ENCODE data around the gene KL.

The KL gene

DNA sequence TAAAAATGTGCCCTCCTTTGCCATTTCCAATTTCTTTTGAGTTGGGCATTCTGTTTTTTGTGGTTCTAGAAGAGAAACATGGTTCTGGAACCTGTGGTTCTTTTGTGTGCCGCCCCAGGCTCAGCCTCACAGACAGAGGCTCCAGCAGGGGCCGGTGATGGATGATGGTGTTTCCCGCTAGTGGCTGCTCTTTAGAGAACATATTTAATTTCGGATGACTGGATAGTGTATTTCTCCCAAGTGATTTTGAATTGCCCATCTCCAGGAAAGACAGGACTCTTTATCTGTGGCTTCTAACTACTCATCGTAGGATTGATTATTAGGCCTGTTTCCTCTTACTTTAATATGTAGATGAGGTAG, 75.2 kb downstream of the KL start:
- Mint-ChIP-seq H3K27ac (peak overlapping the region; percentile 82), H3K4me3 (no peak overlapping the region), H3K36me3 (ENCODE audit: low read depth) (peaks cover 9% of the 10 kb centered on the region), H3K27me3 (ENCODE audit: low read depth, poor library complexity) (peaks cover 4% of the 10 kb centered on the region), H3K4me1 (peaks cover 56% of the 10 kb centered on the region), H3K9me3 (peaks cover 31% of the 10 kb centered on the region)
- no peak for DNase-seq
- TF ChIP-seq, protein P1, sequence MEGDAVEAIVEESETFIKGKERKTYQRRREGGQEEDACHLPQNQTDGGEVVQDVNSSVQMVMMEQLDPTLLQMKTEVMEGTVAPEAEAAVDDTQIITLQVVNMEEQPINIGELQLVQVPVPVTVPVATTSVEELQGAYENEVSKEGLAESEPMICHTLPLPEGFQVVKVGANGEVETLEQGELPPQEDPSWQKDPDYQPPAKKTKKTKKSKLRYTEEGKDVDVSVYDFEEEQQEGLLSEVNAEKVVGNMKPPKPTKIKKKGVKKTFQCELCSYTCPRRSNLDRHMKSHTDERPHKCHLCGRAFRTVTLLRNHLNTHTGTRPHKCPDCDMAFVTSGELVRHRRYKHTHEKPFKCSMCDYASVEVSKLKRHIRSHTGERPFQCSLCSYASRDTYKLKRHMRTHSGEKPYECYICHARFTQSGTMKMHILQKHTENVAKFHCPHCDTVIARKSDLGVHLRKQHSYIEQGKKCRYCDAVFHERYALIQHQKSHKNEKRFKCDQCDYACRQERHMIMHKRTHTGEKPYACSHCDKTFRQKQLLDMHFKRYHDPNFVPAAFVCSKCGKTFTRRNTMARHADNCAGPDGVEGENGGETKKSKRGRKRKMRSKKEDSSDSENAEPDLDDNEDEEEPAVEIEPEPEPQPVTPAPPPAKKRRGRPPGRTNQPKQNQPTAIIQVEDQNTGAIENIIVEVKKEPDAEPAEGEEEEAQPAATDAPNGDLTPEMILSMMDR (IDR thresholded peaks at IDR 0.05): no peak

DNA sequence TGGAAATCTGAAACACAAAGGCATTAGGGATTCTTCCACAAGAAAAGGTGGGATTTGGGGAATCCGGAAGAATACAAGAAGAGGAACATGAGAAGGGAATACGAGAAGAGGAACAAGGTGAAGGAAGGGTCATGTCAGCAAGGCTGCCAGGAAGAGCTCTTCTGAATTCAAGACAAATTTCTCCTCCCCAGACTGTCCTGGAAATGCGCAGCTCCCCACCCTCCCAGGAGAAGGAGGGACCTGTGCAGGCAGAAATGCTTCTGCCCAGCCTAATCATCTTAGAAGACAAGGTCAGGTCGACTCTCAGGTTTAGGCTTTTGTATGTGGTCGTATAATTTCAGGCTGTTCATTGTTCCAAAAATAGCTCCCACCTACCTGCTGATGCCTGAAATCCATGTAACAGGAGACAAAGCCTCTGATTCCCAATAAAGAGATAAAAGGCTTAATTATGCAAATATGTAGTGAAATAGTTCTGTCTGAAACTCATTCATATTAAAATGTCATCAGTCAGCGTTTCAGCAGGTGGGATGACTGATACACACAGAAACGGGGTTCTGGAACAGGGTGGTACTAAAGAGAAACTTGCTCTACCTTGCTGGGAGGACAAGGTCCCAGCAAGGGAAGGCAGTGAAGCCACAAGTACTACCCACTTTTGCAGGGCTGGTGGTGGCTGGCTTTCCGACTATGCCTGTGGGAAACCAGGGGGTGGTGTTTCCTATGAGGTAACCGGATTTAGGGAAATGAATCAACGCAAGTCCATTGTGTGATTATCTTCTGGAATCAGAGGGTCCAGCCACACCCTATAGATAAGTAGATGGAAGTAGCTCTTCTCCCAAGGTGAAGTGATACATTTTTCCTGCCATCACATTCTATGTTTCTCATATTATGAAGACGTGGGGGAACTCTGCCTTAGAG, 76.1 kb downstream of the KL start:
- peak overlapping the region; percentile 82 for H3K27ac Mint-ChIP-seq
- H3K36me3 Mint-ChIP-seq (ENCODE audit: low read depth): peaks cover 9% of the 10 kb centered on the region
- H3K4me3 Mint-ChIP-seq: peak overlapping the region; percentile 39
- peaks cover 51% of the 10 kb centered on the region for H3K4me1 Mint-ChIP-seq
- no peak for DNase-seq
- peaks cover 39% of the 10 kb centered on the region for H3K9me3 Mint-ChIP-seq
- TF ChIP-seq, protein P1 (IDR thresholded peaks at IDR 0.05): no peak
- H3K27me3 Mint-ChIP-seq (ENCODE audit: low read depth, poor library complexity): peaks cover 7% of the 10 kb centered on the region

DNA sequence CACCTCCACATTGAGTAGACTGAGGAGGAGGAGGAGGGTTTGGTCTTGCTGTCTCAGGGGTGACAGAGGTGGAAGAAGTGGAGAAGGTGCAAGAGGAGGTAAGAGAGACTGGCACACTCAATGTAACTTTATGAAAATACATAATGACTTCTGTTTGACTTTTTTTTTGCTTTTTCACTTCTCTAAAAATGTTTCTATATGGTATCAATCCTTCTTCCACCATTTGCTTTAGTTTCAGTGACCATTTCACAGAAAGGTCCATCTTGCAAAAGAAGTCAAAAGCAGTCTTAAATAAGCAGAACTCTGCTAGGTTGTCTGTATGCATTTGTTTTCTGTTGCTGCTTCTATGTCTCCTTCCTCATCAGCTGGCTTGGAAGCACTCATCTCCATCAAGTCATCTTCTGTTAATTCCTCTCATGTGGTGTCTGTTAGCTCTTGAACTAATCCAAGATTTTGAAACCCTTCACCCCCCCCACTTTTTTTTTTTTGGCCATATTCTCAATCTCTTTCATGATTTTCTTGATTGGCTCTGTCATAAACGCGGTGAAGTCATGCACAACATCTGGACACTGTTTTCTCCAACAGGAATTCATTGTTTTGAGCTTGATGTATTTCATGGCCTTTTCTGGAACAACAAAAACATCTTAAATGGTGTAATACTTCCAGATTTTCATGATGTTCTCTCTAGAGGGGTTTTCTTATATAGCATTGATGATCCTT, 80.8 kb downstream of the KL start:
- H3K4me3 Mint-ChIP-seq: no peak overlapping the region
- peaks cover 10% of the 10 kb centered on the region for H3K27me3 Mint-ChIP-seq (ENCODE audit: low read depth, poor library complexity)
- H3K4me1 Mint-ChIP-seq: peaks cover 12% of the 10 kb centered on the region
- DNase-seq: no peak
- H3K9me3 Mint-ChIP-seq: peaks cover 46% of the 10 kb centered on the region
- H3K36me3 Mint-ChIP-seq (ENCODE audit: low read depth): peaks cover 9% of the 10 kb centered on the region
- TF ChIP-seq, protein P1 (IDR thresholded peaks at IDR 0.05): no peak
- no peak overlapping the region for H3K27ac Mint-ChIP-seq

DNA sequence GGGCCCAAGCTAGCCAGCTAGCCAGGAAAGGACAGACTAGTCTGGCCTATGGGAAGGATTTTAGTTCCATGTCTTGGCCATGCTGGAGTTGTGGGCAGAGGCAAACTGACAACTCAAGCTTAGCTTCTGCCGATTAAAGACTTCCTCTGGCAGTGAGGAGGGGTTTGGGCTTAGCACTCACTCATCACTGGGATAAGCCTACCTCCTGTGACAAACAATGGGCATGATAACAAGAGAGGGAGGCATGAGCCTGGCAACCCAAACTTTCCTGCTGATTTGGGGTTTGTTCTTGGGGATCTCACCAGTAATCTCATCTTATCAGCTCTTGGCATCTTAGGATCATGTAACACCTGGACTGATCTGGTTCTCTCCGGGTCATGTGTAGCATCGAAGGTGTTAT, 83.6 kb downstream of the KL start:
- H3K9me3 Mint-ChIP-seq: peaks cover 30% of the 10 kb centered on the region
- H3K27ac Mint-ChIP-seq: no peak overlapping the region
- H3K4me3 Mint-ChIP-seq: no peak overlapping the region
- TF ChIP-seq, protein P1 (IDR thresholded peaks at IDR 0.05): no peak
- H3K36me3 Mint-ChIP-seq (ENCODE audit: low read depth): peaks cover 4% of the 10 kb centered on the region
- DNase-seq: no peak
- peaks cover 6% of the 10 kb centered on the region for H3K27me3 Mint-ChIP-seq (ENCODE audit: low read depth, poor library complexity)
- peaks cover 8% of the 10 kb centered on the region for H3K4me1 Mint-ChIP-seq

DNA sequence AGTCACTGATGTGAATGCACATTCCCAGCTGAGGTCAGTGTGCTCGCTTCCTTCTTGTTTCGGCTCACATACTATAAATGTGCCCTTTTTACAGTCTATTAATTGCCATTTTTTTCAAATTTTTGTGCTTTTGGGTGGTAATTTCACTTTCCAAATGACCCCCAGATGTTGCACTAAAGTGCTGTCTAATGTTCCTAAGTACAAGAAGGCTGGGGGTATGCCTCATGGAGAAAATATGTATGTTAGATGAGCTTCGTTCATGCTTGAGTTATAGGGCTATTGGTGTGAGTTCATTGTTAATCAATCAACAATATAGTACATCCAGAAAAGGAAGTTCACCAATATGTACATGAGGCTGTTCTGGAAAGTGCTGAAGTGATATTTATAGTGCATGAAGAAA, 84.7 kb downstream of the KL start:
- no peak for DNase-seq
- Mint-ChIP-seq H3K4me1 (peaks cover 13% of the 10 kb centered on the region), H3K27me3 (ENCODE audit: low read depth, poor library complexity) (peaks cover 6% of the 10 kb centered on the region), H3K36me3 (ENCODE audit: low read depth) (no peaks in the 10 kb centered on the region), H3K9me3 (peaks cover 26% of the 10 kb centered on the region), H3K27ac (no peak overlapping the region), H3K4me3 (no peak overlapping the region)
- TF ChIP-seq, protein P1 (IDR thresholded peaks at IDR 0.05): no peak
